HS-27A (cell line): ENCODE measurements around the gene FAM13C.

Experiments
- DNase-seq: peaks from one replicate; pipeline ENCODE4 v3.0.0-alpha.2; 2012; ENCODE audit warnings: low read depth, missing footprints

The FAM13C gene

DNA sequence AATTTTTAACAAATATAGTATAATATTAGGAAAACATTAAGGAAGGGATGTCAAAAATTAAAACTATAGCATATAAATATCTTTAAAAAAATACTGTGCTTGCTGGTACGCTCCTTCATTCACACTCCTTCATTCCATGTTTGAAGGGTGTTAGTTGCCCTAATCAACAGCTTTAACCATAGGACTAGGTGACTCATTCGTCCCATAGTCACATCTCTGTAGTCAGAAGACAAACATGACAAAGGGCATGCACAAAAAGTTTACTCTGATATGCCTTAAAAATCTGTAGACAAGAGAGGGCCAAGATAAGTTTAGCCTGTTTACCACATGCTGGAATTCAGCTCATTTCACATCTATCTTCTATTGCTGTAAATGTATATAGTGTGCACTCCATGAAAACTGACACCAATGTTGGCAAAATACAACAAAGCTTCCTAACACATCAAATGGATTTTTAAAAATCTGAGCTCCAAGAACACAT lies 646 bp downstream of the FAM13C start:
- no peak for DNase-seq

DNA sequence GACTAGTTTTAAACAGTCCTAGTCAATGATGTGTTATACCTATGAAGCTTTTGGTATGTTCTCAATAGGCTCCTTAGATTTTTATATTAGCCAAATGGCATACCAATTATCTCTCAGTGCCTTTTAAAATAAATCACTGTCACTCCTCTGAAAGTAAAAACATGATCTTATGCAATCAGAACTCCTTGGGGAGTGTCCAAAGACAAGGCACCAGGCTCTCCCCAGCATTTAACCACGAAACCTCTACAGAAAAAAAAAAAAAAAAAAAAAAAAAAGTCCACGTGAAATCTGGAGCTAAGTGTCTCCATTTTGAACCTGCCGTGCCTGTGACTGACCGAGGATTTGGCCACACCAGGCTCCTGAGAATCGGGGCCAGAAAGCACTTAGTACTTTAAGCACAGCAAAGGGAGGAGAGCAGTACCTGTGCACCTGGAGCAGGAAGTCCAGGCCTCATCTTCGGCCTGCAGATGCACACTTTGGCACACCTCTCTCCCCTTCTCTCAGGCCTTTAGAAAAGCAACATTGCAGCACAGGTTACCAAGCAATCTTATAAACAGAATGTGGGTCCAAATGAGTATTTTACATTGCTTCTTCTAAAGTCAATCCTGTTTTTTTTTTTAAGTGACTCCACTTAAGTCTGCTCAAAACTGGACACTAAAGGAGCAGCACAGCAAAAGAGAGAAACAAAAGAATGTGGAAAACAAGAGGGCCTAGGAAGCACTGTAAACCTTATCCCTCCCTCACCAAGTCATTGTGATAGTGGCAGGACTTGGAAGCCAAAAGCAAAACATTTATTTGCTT lies 1.5 kb downstream of the FAM13C start:
- no peak for DNase-seq

DNA sequence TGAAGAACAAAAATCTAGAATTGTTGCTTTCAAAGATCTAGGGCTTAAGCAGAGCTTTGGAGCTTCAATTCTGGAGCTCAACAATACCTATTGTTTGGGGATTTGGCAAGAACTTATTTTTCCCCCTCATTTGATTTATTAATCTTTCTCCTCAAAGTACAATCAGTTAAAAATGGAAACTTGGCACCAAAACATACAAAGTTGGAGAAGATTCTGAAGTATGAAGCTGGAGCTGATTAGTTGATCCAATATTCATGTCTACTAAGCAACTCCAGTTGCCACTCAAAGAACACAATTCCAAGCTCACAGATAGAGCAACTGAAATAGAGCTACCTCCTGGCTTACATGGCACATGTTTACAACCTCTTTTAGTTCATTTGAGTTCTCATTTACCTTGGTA lies 3.8 kb downstream of the FAM13C start:
- DNase-seq, result no peak

DNA sequence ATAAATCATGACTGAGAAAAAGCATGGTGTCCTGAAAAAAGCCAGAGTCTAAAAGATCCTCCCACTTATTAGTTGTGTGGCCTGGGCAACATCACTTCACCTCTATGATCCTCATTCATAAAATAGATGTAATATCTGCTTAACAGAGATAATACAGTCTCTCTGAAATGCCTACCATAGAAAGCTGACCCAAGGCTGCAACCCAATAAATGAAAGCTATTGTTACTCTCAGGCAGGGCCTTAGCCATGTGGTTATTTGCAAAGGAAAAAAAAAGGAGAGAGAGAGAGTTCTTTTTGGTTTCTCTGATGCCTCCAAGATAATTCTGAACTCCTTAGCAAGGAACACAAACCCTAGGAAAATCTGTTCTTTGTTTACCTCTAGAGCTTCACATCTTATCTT lies 7.9 kb downstream of the FAM13C start:
- DNase-seq, result no peak

DNA sequence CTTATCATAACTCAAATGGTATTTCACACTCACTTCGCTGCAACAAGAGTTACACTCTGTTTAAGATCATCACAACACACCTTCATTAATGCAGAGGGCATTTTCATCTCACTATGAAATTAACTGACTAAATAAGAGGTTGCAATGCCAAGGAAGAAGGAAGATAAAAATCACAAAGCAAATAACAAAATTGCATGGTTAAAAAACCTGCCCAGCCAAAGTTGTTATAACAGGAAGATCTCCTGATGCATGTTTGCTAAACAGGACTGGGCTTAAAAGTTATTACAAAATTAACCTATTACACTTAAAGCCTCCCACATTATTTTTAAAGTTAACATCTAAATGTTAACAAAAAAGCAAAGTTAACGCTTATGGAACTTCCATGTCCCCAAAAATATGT lies 11.8 kb downstream of the FAM13C start:
- DNase-seq, result no peak

DNA sequence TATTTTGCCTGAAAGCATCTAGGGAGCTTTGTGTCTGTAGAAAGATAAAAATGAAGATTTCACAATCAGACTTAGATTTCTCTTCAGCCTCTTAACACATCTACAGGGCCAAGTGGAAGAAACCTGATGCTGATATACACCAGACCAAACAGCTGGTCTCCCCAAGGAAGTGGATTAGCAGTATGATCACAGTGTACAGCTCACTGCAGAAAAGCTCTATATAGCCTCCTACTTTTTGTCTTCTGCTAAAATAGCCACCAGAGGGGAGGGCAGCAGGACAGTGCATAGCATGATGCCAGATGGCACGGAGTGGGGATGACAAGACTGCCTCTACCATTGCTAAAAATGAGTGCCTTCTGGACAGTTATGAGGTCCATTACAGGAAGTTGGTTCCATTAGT lies 16.0 kb downstream of the FAM13C start:
- no peak for DNase-seq

DNA sequence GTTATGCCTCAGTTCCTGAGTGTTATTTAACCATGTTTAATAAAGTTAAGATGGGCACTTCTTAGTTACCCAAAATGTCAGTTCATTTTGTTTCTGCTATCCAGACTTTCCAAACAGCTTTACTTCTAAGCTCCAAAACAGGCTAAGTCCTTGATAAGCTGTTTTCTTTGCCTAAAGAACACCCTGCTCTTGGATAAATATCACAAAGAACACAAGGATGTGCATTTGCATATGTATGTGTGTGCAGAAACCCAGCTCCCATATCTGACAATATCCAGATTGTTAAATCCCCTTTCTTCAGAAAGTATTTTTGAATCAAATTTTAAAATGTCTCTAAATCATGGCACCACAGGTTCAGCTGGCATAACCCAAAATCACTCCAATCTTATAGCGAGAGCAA lies 19.6 kb downstream of the FAM13C start:
- no peak for DNase-seq

DNA sequence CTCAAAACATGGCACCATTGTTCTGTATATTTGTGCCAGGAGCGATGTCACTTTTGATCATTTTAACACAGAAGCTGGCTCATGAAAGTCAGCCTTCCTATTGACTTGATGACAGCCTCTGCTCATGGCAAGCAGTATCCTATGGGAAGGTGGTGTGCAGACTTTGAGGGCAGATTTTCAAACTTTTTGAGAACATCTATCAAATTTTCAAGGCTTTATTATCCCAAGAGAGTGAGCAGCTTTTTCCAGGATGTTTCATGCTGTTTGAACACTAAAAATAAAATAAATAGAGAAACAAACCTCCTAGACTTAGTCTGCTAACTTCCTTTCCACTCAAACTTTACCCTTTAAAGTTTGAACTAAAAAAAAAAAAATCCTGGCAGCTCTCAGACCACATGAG lies 20.3 kb downstream of the FAM13C start:
- no peak for DNase-seq

DNA sequence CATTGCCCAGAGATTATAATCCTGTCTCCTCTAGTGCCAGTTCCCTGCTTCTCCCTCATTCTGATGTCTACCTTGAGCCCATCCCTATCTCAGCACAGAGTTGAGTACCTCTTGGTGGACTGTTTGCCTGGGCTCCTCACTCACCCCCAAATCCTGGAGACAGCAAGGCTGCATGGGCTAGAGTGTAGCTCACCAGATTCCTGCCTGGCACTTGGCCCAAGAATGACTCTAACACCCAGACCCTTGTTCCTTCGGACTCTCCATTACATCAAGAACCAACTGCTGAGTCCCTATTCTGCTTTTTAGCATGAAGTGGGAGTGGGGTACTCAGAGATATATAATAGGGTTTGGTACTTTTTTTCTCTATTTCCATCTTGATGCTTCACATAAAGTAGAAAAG lies 22.1 kb downstream of the FAM13C start:
- DNase-seq, result no peak

DNA sequence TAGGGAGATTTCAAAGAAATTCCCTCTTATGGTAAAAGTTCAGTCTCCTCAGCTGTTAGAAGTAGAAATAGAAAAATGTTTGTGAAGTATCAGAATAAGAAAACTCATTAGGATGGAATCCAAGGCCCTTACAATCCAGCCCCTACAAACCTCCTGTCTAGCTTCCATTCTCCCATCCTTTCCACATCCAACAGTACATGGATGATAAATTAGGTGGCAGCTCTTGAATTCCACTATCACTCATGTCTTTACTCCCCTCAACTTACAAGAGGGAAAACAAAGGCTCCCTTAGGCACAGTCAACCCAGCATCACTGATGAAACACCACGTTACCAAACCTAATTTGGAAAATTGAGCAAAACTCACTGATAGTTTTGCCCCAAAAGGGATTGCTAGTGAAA lies 23.0 kb downstream of the FAM13C start:
- DNase-seq, result no peak

DNA sequence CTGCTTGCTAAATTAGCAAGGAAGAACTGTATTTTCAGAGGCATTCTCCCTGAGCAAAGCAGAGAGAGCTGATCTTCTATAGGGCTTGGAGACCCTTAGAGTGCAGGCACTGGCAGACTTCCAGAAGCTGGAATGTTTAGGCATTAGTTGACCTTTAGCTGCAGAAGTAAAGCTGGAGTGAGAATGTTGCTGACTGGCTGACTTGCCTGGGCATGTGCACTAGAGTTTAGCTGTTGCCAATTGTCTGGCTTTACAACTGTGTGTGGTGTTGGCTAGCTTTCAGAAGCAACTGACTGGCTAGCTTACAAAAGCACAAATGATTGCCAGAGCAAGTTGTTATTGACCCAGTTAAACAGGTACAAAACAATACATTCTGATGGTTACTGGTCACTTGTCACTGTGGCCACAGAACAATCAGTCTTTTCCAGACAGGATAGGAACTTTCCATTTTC lies 25.1 kb downstream of the FAM13C start:
- no peak for DNase-seq

DNA sequence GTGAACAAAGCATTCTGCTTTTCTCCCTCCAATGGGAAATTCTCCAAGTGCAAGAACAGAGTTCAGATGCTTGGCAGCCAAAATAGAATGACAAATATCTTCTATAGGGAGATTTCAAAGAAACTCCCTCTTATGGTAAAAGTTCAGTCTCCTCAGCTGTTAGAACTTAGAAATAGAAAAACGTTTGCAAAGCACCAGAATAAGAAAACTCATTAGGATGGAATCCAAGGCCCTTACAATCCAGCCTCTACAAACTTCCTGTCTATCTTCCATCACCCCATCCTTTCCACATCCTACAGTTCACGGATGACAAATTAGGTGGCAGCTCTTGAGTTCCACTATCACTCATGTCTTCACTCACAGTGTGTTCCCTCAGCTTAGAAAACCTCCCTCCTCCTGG lies 25.7 kb downstream of the FAM13C start:
- DNase-seq, result no peak

DNA sequence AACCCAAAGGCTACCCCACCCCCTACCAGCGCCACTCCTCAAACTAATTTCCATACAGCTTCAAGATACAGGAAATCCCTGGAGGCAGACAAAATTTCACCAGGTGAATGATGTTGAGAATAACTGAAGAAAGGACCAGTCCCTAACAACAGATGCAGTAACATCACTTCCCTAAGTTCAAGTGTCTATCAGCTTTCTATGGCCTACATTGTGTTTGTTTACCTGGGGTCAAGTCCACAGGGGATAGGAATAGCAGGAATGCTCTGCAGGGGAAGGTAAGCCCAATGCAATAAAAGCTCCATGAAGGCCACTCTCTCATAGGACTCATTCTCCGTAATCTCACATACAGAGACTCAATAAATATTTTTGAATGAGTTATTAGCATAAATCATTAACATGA lies 26.9 kb downstream of the FAM13C start:
- no peak for DNase-seq

DNA sequence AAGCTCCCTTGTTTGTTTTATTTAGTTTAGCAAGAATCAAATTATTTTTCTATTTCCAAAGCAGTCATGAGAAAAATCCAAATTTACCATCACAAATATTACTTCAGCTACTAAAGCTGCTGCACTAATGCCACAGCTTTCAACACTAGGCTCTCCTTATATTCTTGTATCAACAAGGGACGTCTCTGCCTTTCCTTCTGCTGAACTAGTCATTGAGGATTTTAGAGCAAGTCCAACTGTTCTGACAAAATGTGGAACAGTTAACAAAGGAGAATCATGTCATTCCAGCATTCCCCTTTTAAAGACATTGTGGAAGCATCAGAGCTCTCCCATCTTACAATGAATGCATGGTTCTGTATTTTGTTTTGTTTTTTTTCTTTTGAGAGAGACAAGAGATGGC lies 28.6 kb downstream of the FAM13C start:
- no peak for DNase-seq

DNA sequence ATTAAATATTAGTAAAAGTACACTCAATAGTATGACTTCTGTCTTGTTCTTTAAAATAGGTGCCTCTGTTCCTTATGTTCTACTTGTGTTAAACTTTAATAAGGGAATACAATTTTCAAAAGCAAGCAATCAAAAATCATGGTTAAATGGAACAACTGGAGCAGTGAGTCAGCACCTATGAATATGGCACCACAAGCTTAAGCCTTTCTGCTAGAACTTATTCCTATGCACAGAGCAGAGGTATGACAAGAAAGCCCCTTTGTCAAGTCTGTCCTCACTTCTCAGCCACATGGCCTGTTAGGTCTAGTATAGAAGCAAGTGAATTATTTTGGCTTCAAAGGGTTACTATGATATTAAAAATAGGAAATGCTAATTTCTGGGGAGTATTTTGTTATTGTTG lies 29.8 kb downstream of the FAM13C start:
- DNase-seq, result no peak

DNA sequence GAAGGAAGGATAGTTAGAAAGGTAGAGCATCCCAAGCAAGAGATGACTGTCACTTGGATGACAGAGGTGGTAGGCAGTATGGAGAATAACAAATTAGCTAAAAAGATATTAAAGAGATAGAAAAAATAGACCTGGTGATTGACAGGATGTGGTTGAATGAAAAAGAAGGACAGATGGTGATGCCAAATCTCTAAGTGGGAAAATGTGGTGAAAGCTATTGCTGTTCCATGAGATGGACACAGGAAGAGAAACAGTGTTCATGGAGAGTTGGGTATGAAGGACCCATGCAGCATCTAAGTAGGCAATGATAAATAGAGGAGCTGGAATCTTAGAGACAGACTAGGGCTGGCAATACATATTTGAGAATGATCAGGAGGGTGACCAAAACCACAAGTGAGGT lies 30.7 kb downstream of the FAM13C start:
- no peak for DNase-seq

DNA sequence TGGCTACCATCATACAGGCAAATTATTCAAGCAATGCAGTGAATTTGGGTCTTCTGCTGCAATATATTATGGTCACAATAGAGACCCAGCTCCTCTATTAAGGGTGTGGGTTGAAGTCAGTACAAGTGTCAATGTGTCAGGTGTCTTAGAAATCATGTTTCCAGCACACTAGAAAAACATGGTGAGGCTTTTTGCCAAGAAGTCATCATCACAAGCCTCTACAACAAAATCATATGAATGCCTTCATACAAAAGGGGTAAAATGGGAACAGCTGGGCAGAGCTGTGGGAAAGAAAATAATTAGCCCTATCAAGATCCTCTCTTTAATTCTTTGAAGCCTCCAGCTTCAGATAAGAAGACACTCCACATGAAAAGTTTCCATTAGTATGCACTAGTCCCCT lies 37.2 kb downstream of the FAM13C start:
- no peak for DNase-seq

DNA sequence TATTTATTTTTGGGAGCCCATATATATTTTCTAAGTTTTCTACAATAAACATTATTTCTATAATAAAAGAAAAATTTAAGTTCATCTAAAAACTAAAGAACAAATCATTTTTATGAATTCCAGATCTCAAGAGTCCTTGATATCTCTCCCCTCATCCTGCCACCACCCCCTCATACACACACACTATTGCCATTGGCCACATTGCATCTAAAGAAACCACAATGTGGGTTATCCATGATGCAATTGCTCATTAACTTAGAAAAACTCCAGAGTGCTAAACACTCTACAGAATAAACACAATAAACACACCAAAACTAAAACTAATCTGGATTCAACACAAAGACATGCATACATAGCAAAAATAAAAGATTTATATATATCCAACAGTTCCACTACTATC lies 37.8 kb downstream of the FAM13C start:
- no peak for DNase-seq

DNA sequence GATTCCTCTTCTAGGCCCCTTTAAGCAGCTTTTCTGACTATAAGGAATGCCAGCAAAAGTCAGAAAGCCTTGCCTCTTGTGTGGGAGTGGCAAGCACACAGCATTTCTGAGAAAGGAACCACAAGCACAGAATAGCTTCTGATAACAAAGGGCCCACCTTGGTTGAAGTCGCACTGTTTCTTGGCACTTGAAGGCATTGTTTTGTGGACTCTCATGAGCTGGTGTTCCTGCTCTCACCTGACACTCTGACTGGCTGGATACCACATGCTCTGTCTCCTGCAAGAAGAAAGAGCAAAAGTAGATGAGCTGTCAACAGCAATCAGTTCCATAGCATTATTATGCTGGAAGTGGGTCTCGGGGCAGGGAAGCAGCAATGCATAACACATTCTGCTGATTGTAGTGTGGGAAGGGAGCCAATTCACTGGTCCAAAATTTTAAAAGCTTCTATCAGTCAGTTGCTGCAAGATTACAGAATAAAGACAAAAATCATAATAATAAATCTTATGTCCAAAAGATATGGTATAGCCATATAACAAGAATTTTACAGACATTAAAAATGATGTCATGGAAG lies 38.4 kb downstream of the FAM13C start:
- DNase-seq, result no peak

DNA sequence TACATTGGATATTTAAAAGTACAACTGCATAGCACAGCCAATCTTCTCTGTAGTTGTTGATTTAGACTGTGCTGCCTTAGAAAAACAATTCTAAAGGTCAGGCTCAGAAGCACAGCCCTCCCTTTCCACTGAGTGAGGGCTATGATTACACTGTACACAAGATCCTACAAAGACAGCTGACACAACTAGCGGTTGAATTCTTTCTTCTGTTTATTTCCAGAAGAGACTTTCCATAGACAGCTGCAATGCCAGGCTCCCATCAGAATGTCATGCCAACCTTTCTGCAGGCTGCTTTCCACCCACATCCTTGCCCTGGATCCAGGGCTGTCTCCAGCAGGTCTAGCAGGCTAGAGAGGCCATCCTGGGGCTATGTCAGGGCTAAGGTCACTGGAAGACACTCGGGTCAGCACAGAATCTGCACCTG lies 39.3 kb downstream of the FAM13C start:
- no peak for DNase-seq

DNA sequence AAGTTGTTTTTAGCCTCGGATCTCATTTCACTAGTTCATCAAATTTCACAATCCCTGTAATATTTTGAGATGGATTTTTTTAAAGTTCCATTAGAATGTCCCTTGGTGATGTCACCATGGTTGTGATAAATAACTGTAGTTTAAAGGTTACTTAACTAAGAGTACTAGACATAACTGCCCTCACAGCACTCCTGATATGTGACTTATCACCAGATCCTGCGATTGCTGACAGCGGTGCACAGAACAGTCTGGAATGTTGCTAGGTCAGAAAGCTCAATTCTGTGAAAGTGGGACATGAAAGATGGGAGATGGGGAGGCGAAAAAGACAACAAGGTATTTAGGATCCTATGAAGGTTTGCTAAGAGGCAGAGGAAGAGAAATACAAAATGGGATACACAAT lies 40.2 kb downstream of the FAM13C start:
- DNase-seq, result no peak

DNA sequence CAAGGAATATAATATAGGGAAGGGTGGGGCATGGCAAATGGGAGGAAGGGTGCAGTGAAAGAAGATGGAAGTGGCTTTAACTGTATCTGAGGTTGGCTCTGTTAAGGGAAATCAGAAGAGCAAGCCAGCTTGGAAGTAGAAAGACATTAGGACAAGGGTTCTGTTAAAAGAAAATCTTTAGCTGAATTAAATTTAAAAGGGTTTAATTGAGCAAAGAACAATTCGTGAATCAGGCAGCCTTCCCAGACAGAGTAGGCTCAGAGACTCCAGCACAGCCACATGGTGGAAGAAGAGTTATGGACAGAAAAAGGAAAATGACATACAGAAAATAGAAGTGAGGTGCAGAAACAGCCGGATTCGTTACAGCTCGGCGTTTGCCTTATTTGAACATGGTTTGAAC lies 42.0 kb downstream of the FAM13C start:
- DNase-seq, result no peak

DNA sequence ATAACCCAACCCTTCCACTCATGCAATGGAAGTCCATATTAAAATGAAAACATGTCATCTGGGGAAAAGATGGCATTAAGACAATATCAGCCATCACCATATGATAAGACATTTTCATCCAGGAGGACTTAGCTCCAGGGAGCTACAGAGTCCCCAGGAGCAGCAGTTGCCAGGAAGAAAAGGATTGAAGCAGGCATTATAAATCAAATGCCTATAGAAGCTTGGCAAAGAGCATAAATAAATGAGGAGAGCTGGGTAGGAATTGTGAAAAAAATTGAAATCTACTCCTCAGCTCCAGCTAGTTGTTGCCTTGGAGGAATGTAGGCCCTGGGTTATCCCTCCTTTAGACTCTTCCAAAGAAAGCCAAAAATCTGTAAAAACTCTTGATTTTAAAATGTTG lies 42.5 kb downstream of the FAM13C start:
- no peak for DNase-seq

DNA sequence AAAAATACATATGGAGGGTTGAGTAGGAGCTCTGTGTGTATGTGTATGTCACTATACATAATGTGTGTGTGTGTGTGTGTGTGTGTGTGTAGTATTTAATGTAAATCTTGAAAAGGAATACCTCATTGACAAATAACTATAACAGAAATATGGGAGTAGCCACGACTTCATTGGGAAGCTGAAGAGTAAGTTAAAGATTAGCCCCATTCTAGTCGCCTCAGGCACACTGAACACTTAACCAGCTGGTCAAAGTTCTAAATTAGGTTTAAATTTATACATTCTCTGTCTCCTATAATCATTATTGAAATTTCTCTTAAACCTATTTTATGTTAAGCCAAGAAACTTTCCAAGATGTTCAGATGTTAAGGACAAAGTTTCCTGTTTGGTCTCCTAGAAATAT lies 45.3 kb downstream of the FAM13C start:
- no peak for DNase-seq
